Subcutaneous abdominal adipose tissue (tissue), 5 donors: ENCODE measurements around the gene SCPEP1.
"Not testable (repeated sequence)": the region's sequence is repeated elsewhere in the genome, so short reads cannot be mapped to it uniquely, and the experiment has no call there.

Experiments
- H3K27ac ChIP-seq: one replicate; pipeline ENCODE4 v1.7.0; 2013; ENCODE audit warnings: low read depth, mild to moderate bottlenecking, inconsistent platforms, low read length, moderate library complexity
- H3K27me3 ChIP-seq, 5 donors: one replicate each; pipeline ENCODE4 v1.7.0; 2013; ENCODE audit warnings: low read length in 5 of 5, inconsistent platforms in 1 of 5; ENCODE audit not compliant: control insufficient read depth in 5 of 5, insufficient read depth in 4 of 5
- H3K36me3 ChIP-seq, 5 donors: one replicate each; pipeline ENCODE4 v1.7.0; 2013; ENCODE audit warnings: low read length in 5 of 5; ENCODE audit not compliant: control insufficient read depth in 5 of 5, insufficient read depth in 5 of 5
- H3K4me1 ChIP-seq, 5 donors: one replicate each; pipeline ENCODE4 v1.7.0; 2013; ENCODE audit warnings: low read length in 5 of 5, mild to moderate bottlenecking in 3 of 5, moderate library complexity in 1 of 5; ENCODE audit not compliant: control insufficient read depth in 5 of 5, insufficient read depth in 5 of 5
- H3K4me3 ChIP-seq, 5 donors: one replicate each; pipeline ENCODE4 v1.7.0; 2013; ENCODE audit warnings: low read length in 5 of 5, low read depth in 1 of 5
- H3K9ac ChIP-seq, 5 donors: one replicate each; pipeline ENCODE4 v1.7.0; 2013; ENCODE audit warnings: low read length in 5 of 5, mild to moderate bottlenecking in 4 of 5, moderate library complexity in 3 of 5
- H3K9me3 ChIP-seq, 5 donors: one replicate each; pipeline ENCODE4 v1.7.0; 2013; ENCODE audit warnings: low read length in 5 of 5; ENCODE audit not compliant: control insufficient read depth in 5 of 5
- donor health status: healthy.
- donor health status: healthy.
- donor health status: healthy.
- donor health status: healthy.
- donor health status: healthy.

SCPEP1 gene

DNA sequence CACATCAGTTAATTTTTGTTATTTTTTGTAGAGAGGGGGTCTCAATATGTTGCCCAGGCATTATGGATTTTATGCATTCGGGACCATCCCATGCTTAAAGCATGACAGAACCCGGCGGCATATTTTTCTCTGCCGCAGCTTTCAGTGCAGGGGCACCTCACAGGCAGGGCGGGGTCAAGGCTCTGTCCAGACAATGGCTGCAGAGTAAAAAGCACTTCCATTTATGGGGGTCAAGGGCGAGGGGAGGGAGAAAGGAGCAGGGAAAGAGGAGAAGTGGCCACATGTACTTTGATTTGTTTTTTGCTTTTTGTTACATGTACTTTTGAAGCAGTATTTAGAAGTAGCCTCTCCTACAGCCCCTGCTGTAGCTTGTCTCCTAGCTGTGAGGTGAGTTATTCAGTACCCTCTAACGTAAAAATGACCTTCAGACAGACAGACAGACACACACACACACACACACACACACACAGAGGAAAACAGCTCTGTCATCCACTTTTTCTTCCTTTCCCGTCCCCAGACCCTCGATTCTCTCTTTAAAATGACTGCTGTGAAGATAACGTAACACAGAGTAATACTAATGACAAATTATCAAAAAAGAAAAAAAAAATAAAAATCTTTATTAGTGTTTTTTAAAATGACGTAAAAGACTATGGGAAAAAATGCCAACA, 856 bp upstream of the SCPEP1 start:
- no peak overlapping the region for H3K27ac ChIP-seq

DNA sequence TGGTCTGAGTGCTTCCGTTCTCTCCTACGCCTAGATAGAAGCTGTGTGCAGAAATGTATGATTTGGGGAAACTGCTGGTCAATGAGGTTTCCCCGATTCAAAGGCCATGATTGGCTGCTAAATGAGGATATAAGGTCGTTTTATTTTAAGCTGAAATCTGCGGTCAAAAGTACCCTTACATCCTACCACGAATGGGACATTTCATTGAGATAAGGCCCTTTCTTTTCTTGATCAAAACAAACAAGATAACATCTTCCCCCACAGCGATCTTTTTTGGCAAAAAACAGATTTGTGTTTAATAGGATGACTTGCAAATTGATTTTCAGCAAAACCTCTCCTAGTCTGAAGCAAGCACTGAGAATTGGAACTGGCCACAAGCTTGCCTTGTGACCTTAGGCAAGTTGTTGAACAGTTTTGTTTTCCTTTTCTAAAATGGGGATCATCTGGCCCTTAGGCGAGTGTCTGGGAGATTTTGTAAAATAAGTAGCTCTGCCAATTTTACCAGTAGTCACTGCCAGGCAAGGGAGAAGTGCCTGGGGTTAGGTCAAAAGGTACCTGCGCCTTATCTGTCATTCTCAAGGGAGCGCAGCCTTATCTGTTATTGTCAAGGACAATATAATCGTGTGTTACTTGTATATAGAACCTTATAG, 635 bp downstream of the SCPEP1 start:
- H3K27ac ChIP-seq: peak overlapping the region; percentile 16
- peaks cover 3 to 27% (median 15%) of the 10 kb centered on the region in 5 donors for H3K4me1 ChIP-seq
- peak overlapping the region; percentile 38 to 59 (median 48) for H3K9ac ChIP-seq

More for the DNA sequence above, 856 bp upstream of the SCPEP1 start:
- no peaks in the 10 kb centered on the region for H3K27me3 ChIP-seq
- peak overlapping the region in 2 of 5 donors; percentile 46 to 47 for H3K9ac ChIP-seq
- no peaks in the 10 kb centered on the region for H3K9me3 ChIP-seq
- H3K36me3 ChIP-seq: peaks cover 3 to 10% (median 6%) of the 10 kb centered on the region in 5 donors
- peak overlapping the region; percentile 72 to 93 (median 83) for H3K4me3 ChIP-seq
- peaks cover 3 to 27% (median 15%) of the 10 kb centered on the region in 5 donors for H3K4me1 ChIP-seq

DNA sequence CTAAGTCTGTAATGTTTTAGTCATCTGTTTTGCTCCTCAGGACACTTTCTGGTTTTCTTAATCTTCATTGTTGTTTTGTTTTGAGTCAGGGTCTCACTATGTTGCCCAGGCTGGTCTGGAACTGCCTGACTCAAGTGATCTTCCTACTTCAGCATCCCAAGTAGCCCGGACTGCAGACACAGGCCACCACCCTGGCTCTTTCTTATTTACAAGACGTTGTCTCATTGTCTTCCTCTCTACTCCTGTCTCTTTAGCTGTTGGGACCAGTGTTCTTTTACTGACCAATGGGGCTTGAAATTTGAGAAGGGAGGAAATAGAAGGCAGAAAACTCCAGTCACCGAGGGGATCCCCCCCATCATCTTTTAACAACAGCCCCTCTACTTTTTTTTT, 1.2 kb downstream of the SCPEP1 start:
- Histone ChIP-seq H3K36me3 (peaks cover 7 to 14% (median 10%) of the 10 kb centered on the region in 5 donors), H3K27me3 (no peaks in the 10 kb centered on the region), H3K4me3 (peak overlapping the region in 2 of 5 donors; percentile 71 to 73), H3K4me1 (peaks cover 3 to 27% (median 15%) of the 10 kb centered on the region in 5 donors), H3K27ac (peak overlapping the region; percentile 16), H3K9ac (peak overlapping the region in 3 of 5 donors; percentile 38 to 59 (median 48)), H3K9me3 (no peaks in the 10 kb centered on the region)

More for the DNA sequence above, 635 bp downstream of the SCPEP1 start:
- Histone ChIP-seq H3K36me3 (peaks cover 6 to 13% (median 10%) of the 10 kb centered on the region in 5 donors), H3K27me3 (no peaks in the 10 kb centered on the region), H3K9me3 (no peaks in the 10 kb centered on the region), H3K4me3 (peak overlapping the region; percentile 71 to 83 (median 73))

DNA sequence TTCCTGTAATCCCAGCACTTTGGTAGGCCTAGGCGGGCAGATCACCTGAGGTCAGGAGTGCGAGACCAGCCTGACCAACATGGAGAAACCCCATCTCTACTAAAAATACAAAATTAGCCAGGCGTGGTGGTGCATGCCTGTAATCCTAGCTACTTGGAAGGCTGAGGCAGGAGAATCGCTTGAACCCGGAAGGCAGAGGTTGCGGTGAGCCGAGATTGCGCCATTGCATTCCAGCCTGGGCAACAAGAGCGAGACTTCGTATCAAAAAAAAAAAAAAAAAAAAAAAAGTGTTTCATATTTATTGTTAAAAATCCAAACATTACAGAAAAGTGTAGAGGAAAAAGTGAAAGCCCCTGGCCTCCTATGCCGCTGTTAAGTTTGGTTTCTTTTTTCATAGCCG, 2.6 kb downstream of the SCPEP1 start:
- H3K4me3 ChIP-seq, H3K27me3 ChIP-seq, H3K27ac ChIP-seq, H3K9me3 ChIP-seq, H3K9ac ChIP-seq: not testable (repeated sequence)
- Histone ChIP-seq H3K4me1 (peaks cover 3 to 26% (median 15%) of the 10 kb centered on the region in 5 donors), H3K36me3 (peaks cover 7 to 19% (median 17%) of the 10 kb centered on the region in 5 donors)

DNA sequence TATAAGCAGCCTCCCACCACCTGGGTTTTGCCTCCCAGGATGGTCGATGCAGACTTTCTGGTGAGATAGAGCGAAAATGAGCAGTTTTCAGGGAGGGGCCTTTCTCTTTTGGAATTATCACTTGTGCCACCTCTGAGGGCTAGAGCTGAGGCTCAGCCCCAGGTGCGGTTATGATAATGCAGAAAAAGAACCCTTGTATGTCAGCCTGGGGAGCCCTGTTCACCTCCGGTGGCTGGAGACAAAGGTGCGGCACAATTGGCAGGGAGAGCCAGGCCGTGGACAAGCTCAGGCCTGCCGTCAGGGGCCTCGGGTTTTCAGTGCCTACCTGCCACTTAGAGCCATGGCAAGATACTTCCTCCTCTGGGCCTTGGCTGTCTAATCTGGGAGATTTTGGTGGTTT, 4.4 kb downstream of the SCPEP1 start:
- Histone ChIP-seq H3K27me3 (no peaks in the 10 kb centered on the region), H3K4me1 (peaks cover 3 to 18% (median 12%) of the 10 kb centered on the region in 5 donors), H3K36me3 (peaks cover 7 to 29% (median 24%) of the 10 kb centered on the region in 5 donors), H3K4me3 (no peak overlapping the region), H3K9me3 (no peaks in the 10 kb centered on the region), H3K27ac (no peak overlapping the region), H3K9ac (no peak overlapping the region)

DNA sequence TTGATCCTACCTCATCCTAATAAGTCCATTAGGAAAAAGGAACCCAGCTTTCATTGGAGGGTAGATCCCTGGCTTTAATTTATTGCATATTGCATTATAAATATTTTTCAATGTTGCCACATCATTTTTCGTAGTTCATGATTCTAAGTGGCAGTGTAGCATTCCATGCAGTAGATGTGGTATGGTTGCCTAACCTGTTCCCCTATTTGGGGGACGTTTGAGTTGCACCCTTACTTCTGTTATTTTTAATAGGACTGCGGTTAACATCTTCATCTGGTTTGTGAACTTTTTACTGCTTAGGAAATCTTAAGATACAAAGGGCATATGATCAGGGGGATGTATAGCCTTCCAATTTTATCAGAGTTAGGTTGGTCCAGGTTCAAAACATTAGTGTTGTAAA, 5.4 kb downstream of the SCPEP1 start:
- Histone ChIP-seq H3K9ac (no peak overlapping the region), H3K4me1 (peaks cover 3 to 10% (median 8%) of the 10 kb centered on the region in 5 donors), H3K27ac (no peak overlapping the region), H3K4me3 (no peak overlapping the region), H3K9me3 (no peaks in the 10 kb centered on the region), H3K27me3 (no peaks in the 10 kb centered on the region), H3K36me3 (peaks cover 14 to 34% (median 28%) of the 10 kb centered on the region in 5 donors)

DNA sequence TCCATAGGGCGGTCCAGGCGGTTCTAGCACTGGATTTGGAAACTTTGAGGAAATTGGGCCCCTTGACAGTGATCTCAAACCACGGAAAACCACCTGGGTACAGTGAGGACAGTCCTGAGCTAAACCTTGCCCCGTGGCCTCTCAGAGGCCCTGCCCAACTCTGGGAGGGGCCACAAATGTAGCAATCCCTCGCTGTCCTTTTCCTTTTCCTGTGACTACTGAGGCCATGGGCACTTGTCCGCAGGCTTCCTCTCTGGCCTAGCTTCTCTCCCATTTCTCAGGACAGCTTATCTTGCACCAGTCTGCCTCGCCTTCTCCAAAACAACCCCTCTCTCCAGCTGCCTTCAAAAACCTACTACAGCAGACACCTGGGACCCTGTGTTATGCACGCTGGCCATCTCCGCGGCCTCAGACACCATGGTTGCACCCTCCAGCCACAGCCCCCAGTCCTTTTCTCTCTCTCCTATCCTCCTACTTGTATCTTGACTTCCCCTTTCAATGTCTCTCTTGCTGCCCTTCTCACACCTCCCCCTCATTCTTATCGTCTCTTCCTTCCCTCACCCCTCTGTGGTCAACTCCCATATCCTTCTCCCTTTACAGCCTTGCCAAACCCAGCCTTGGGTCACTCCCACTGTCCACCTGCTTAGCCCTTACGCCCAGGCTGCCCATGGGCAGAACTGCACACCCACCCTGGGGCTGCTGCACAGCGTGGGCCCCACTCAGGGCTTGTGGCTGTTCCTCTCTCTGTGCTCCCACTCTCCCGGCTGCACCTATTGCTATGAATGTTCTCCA, 7.6 kb downstream of the SCPEP1 start:
- H3K9me3 ChIP-seq: no peaks in the 10 kb centered on the region
- H3K4me1 ChIP-seq: peaks cover 0 to 2% (median 0%) of the 10 kb centered on the region in 5 donors
- peaks cover 18 to 37% (median 28%) of the 10 kb centered on the region in 5 donors for H3K36me3 ChIP-seq
- no peak overlapping the region for H3K9ac ChIP-seq
- no peaks in the 10 kb centered on the region for H3K27me3 ChIP-seq
- H3K27ac ChIP-seq: no peak overlapping the region
- H3K4me3 ChIP-seq: no peak overlapping the region

DNA sequence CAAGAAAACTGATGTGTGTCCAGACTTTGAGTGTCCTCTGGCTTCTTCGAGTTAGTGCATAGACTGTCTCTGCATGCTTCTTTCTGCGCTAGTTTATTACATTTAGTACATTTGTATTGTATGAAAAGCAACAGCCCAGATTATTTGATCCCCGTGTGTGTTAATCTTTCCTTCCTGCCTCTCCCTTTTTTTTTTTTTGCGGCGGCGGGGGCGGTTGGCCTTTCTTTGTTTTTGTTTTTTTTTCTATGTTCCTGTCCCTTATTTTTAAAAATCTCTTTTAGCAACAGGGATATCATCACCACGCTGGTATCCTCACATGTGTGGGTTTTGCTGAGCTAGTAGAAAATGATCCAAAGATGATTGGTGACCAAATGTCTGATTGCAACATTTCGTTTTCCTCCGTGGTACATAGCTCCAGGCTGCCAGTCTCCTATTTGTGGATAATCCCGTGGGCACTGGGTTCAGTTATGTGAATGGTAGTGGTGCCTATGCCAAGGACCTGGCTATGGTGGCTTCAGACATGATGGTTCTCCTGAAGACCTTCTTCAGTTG, 9.4 kb downstream of the SCPEP1 start:
- Histone ChIP-seq H3K4me3 (no peak overlapping the region), H3K4me1 (peaks cover 0 to 2% (median 0%) of the 10 kb centered on the region in 5 donors), H3K9ac (no peak overlapping the region), H3K27ac (no peak overlapping the region), H3K36me3 (peaks cover 27 to 41% (median 34%) of the 10 kb centered on the region in 5 donors), H3K27me3 (no peaks in the 10 kb centered on the region), H3K9me3 (no peaks in the 10 kb centered on the region)

DNA sequence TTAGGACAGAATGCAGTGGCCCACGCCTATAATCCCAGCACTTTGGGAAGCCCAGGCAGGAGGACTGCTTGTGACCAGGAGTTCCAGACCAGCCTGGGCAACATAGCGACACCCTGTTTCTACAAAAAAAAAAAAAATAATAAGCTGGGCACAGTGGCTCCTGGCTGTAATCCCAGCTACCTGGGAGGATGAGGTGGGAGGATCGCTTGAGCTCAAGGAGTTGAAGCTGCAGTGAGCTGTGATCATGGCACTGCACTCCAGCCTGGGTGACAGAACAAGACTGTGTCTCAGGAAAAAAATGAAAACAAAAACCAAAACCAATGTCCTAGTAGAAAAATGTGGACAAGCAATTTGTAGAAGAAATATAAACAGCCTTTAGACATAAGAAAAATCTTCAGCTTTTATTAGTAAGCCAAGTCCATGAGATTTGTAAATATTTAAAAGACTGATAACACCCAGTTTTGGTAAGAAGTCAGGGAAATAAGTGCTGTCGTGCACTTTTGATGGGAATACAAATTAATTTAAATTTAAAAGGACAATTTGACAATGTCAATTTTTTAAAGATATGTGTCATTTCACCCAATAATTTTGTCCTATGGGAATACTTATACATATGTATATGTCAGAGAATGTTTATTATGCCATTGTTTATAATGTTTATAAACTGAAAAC, 11.1 kb downstream of the SCPEP1 start:
- Histone ChIP-seq H3K27me3 (no peaks in the 10 kb centered on the region), H3K4me3 (no peak overlapping the region), H3K4me1 (peaks cover 0 to 2% (median 0%) of the 10 kb centered on the region in 5 donors), H3K27ac (no peak overlapping the region), H3K36me3 (peaks cover 30 to 47% (median 42%) of the 10 kb centered on the region in 5 donors), H3K9ac (no peak overlapping the region), H3K9me3 (no peaks in the 10 kb centered on the region)
